GM12878 (cell line): ENCODE measurements around the gene TPGS2. TPM values are rescaled to one million over a fixed set of nuclear protein-coding genes. Genes with fewer than 3 reads are reported as not detected.

Experiments used
- ATAC-seq: fragments of 200-7000 bp; cut with Tn5 transposase; 3 replicates; pipeline ENCODE4 v1.9.1; 2020; ENCODE audit warnings: mild to moderate bottlenecking, moderate library complexity
- BruUV-seq: library from RNA; stranded (reverse); fragments of 400-500 nt; replicated peaks from 2 replicates; lab custom pipeline; 2021; lab: Mats Ljungman, UMichigan
- CTCF ChIA-PET: fragments of 300-600 bp; sonication (Branson Sonifier 250); formaldehyde crosslinking; extraction: SDS; loops from one replicate; lab custom pipeline; 2021; ENCODE audit warnings: inconsistent platforms; lab: Yijun Ruan, JAX
- POLR2A ChIA-PET: fragments of 350-600 bp; formaldehyde crosslinking; extraction: SDS; loops from one replicate; lab custom pipeline; 2021; ENCODE audit warnings: inconsistent platforms; lab: Charles Lee
- RAD21 ChIA-PET: fragments of 300-600 bp; sonication (Branson Sonifier 250); formaldehyde crosslinking; loops from one replicate; lab custom pipeline; 2023; ENCODE audit warnings: antibody characterized with exemption; ENCODE audit not compliant: unreplicated experiment; lab: Charles Lee
- SMC1A ChIA-PET: fragments of 300-600 bp; sonication (Branson Sonifier 250); formaldehyde crosslinking; loops from one replicate; lab custom pipeline; 2023; ENCODE audit not compliant: unreplicated experiment, uncharacterized antibody; lab: Charles Lee
- DNase-seq: peaks from one replicate; pipeline ENCODE4 v3.0.0-alpha.2; 2011; ENCODE audit warnings: low read depth, low spot score
- FAIRE-seq: peaks from 3 replicates; lab custom pipeline; 2011; peaks lifted over from hg19 to GRCh38; lab: Jason Lieb, UNC
- H2AFZ ChIP-seq: 2 replicates; pipeline ENCODE4 v1.6.0; 2011; ENCODE audit warnings: low read depth, low read length, control low read depth; ENCODE audit not compliant: control insufficient read depth
- H3K27ac ChIP-seq: 2 replicates; pipeline ENCODE4 v1.5.1; 2011; ENCODE audit warnings: control low read depth; ENCODE audit not compliant: control insufficient read depth, insufficient read depth
- H3K27me3 ChIP-seq, 2 experiments: replicated peaks in 1 of 2; 2 replicates each; pipeline versions ENCODE4 v1.6.0 to v1.6.1; 2011; ENCODE audit warnings: low read length in 1 of 2; ENCODE audit not compliant: control insufficient read depth in 2 of 2, insufficient read depth in 2 of 2
- H3K36me3 ChIP-seq, 2 experiments: 2 replicates each; pipeline ENCODE4 v1.5.1; 2011; ENCODE audit warnings: low read length in 1 of 2; ENCODE audit not compliant: control insufficient read depth in 2 of 2, insufficient read depth in 2 of 2
- H3K4me1 ChIP-seq: 2 replicates; pipeline ENCODE4 v1.6.1; 2011; ENCODE audit warnings: mild to moderate bottlenecking, low read length, moderate library complexity, mixed read lengths; ENCODE audit not compliant: control insufficient read depth, insufficient read depth
- H3K4me2 ChIP-seq: 2 replicates; pipeline ENCODE4 v1.6.0; 2011; ENCODE audit warnings: control low read depth; ENCODE audit not compliant: control insufficient read depth, insufficient read depth
- H3K4me3 ChIP-seq: fragments of 200-600 bp; sonication (generic); 2 replicates; pipeline ENCODE4 v1.5.1; 2016
- H3K79me2 ChIP-seq: 2 replicates; pipeline ENCODE4 v1.6.0; 2011; ENCODE audit warnings: low read length; ENCODE audit not compliant: control insufficient read depth, insufficient read depth
- H3K9ac ChIP-seq: 2 replicates; pipeline ENCODE4 v1.8.0; 2011; ENCODE audit warnings: low read length, control low read depth, mixed read lengths; ENCODE audit not compliant: control insufficient read depth, insufficient read depth
- H3K9me3 ChIP-seq: replicated peaks from 3 replicates; pipeline ENCODE4 v1.5.1; 2011; ENCODE audit warnings: mild to moderate bottlenecking, low read length; ENCODE audit not compliant: control insufficient read depth, insufficient read depth
- H4K20me1 ChIP-seq: 2 replicates; pipeline ENCODE4 v1.6.0; 2011; ENCODE audit not compliant: control insufficient read depth, insufficient read depth
- CTCF ChIP-seq, 3 experiments: IDR thresholded peaks in 2 of 3; conservative IDR thresholded peaks in 1 of 3; 2 replicates each; pipeline ENCODE4 v1.5.1; 2011; ENCODE audit warnings: low read depth in 3 of 3, low read length in 3 of 3, mild to moderate bottlenecking in 3 of 3, control low read depth in 2 of 3, moderate library complexity in 2 of 3, inconsistent platforms in 1 of 3, mixed read lengths in 1 of 3; ENCODE audit not compliant: control insufficient read depth in 2 of 3, insufficient read depth in 1 of 3; ENCODE audit errors: extremely low read depth in 1 of 3
- EED ChIP-seq: sonication (generic); IDR thresholded peaks from 2 replicates; pipeline ENCODE4 v1.6.1; 2016; ENCODE audit warnings: antibody characterized with exemption, low read depth
- FOS ChIP-seq: IDR thresholded peaks from 3 replicates; pipeline ENCODE4 v1.6.1; 2011; ENCODE audit warnings: borderline replicate concordance; ENCODE audit not compliant: insufficient read length; ENCODE audit errors: extremely low read depth
- HDAC2 ChIP-seq: fragments of 200-600 bp; sonication (generic); IDR thresholded peaks from 2 replicates; pipeline ENCODE4 v1.6.1; 2017
- HDGF ChIP-seq: fragments of 450-650 bp; IDR thresholded peaks from 2 replicates; pipeline ENCODE4 v1.6.1; 2016; ENCODE audit warnings: antibody characterized with exemption
- IKZF1 ChIP-seq: fragments of 450-650 bp; conservative IDR thresholded peaks from 2 replicates; pipeline ENCODE4 v1.6.1; 2017; ENCODE audit warnings: antibody characterized with exemption, mild to moderate bottlenecking
- IKZF2 ChIP-seq, 2 experiments: fragments of 450-650 bp; IDR thresholded peaks; 2 replicates each; pipeline ENCODE4 v1.6.1; 2017; ENCODE audit warnings: mild to moderate bottlenecking in 2 of 2, moderate library complexity in 2 of 2
- IRF5 ChIP-seq: fragments of 450-650 bp; IDR thresholded peaks from 2 replicates; pipeline ENCODE4 v1.6.1; 2017; ENCODE audit warnings: borderline replicate concordance
- MAX ChIP-seq: IDR thresholded peaks from 2 replicates; pipeline ENCODE4 v1.6.1; 2012; ENCODE audit warnings: low read depth, low read length, improper control_type of control experiment
- MEF2A ChIP-seq: IDR thresholded peaks from 2 replicates; pipeline ENCODE4 v1.6.1; 2011; ENCODE audit warnings: low read depth, mild to moderate bottlenecking, low read length, moderate library complexity; ENCODE audit not compliant: insufficient read depth
- MTA2 ChIP-seq: fragments of 450-650 bp; IDR thresholded peaks from 2 replicates; pipeline ENCODE4 v1.6.1; 2016; ENCODE audit warnings: low read depth, mild to moderate bottlenecking, moderate library complexity
- NR2C1 ChIP-seq: fragments of 450-650 bp; IDR thresholded peaks from 2 replicates; pipeline ENCODE4 v1.6.1; 2017; ENCODE audit warnings: antibody characterized with exemption, mild to moderate bottlenecking, moderate library complexity
- SIX5 ChIP-seq: IDR thresholded peaks from 2 replicates; pipeline ENCODE4 v1.6.1; 2011; ENCODE audit warnings: mild to moderate bottlenecking, low read depth, low read length, moderate library complexity; ENCODE audit not compliant: severe bottlenecking
- SMC3 ChIP-seq: IDR thresholded peaks from 2 replicates; pipeline ENCODE4 v1.6.1; 2011; ENCODE audit warnings: low read length, improper control_type of control experiment, borderline replicate concordance
- ZNF592 ChIP-seq: fragments of 450-650 bp; IDR thresholded peaks from 2 replicates; pipeline ENCODE4 v1.6.1; 2017; ENCODE audit warnings: mild to moderate bottlenecking, moderate library complexity
- WGBS: methylation state at CpG from one replicate; pipeline ENCODE4 v1.1.6; 2016; ENCODE audit warnings: low lambda C conversion rate; ENCODE audit not compliant: insufficient replicate concordance, insufficient coverage; ENCODE audit errors: missing lambda C conversion rate; 5-methylcytosine and 5-hydroxymethylcytosine counted together
- in situ Hi-C: fragments of 300-500 bp; cut with MboI; formaldehyde crosslinking; loops from 9 replicates; pipeline ENCODE4 v1.14.3; 2018; ENCODE audit warnings: mixed read lengths
- intact Hi-C: fragments of 100-400 bp; cut with micrococcal nuclease; formaldehyde crosslinking; loops from one replicate; pipeline ENCODE4 v1.14.2; 2022; ENCODE audit not compliant: unreplicated experiment
- polyA plus RNA-seq, 11 experiments: library from polyadenylated mRNA; depleted of rRNA in 4 of 11; unstranded in 6 of 11; stranded (reverse) in 5 of 11; fragments of >200 nt; fragmentation: Nextera tagmentation in 4 of 11; fragmentation: Illumina TruSeq in 1 of 11; extraction: Ambion mirVana in 4 of 11; extraction: Trizol in 1 of 11; gene quantifications; 1 replicate in 1 of 11; 2 replicates in 10 of 11; pipeline versions ENCODE4 v1.2.1 to v1.2.3, GENCODE V29; 2011 to 2016; ENCODE audit warnings: inconsistent platforms in 2 of 11, missing spikeins in 2 of 11, low read depth in 1 of 11
- total RNA-seq, 4 experiments: library from RNA; depleted of rRNA in 3 of 4; stranded (reverse); fragments of >200 nt in 3 of 4; fragmentation: Illumina TruSeq in 1 of 4; extraction: Trizol in 1 of 4; gene quantifications; 2 replicates each; pipeline versions ENCODE4 v1.2.1 to v1.2.3, GENCODE V29; 2013 to 2021

TPGS2 gene
- total and polyA plus RNA-seq, 10 of the 15 experiments (the other 5 are each of a cell fraction or from before 2014, with no cell fraction given): 39.8 to 181 (median 88.9) TPM

GRCh38 chr18:36756242-36756641 is 72.6 kb downstream of the TPGS2 start:
- no peak for FAIRE-seq

More at GRCh38 chr18:36756242-36756641, 72.6 kb downstream of the TPGS2 start:
- no peak for TF ChIP-seq FOS
- TF ChIP-seq MAX: no peak
- no peak for TF ChIP-seq HDGF
- no peak for TF ChIP-seq HDAC2
- no peak for TF ChIP-seq CTCF (IDR thresholded peaks at IDR 0.05 in 2 of 3, conservative IDR thresholded peaks at IDR 0.05 in 1 of 3; ENCODE audit: control insufficient read depth in 2 of 3, extremely low read depth in 1 of 3, insufficient read depth in 1 of 3, low read depth in 3 of 3, low read length in 3 of 3)
- no peak for TF ChIP-seq MTA2
- TF ChIP-seq NR2C1: no peak
- no peak for TF ChIP-seq IKZF2 (IDR thresholded peaks at IDR 0.05)
- no peak for TF ChIP-seq IRF5
- no peak for TF ChIP-seq SIX5
- no peak for TF ChIP-seq EED
- TF ChIP-seq SMC3: no peak
- TF ChIP-seq ZNF592: no peak
- TF ChIP-seq MEF2A: no peak
- TF ChIP-seq IKZF1: no peak
- Histone ChIP-seq H3K36me3 (no peaks in the 10 kb centered on the region), H3K9ac (no peak overlapping the region), H3K4me1 (no peaks in the 10 kb centered on the region), H3K4me3 (no peak overlapping the region), H3K27me3 (no peaks in the 10 kb centered on the region), H3K9me3 (no peaks in the 10 kb centered on the region; the same call in 2 of the 3 replicates), H3K27ac (no peak overlapping the region), H2AFZ (no peak overlapping the region), H4K20me1 (no peaks in the 10 kb centered on the region), H3K4me2 (no peak overlapping the region), H3K79me2 (no peaks in the 10 kb centered on the region)
- DNase-seq (no peak), ATAC-seq (no peak)
- RAD21 ChIA-PET: no interaction called here
- CTCF ChIA-PET: no interaction called here
- POLR2A ChIA-PET: no interaction called here
- SMC1A ChIA-PET: no interaction called here
- intact Hi-C loops: loop anchor here (2.0 to 5.0 kb wide), 3 partner anchors 184 to 659 kb away; no protein-coding TSS in a partner anchor
- no TSS peak for BruUV-seq
- WGBS: 32% methylated on average over 4 of the region's 4 CpGs
- in situ Hi-C loops: no loop called here
